HepG2 (cell line): ENCODE data around the gene CATSPERD. TPM values are rescaled to one million over a fixed set of nuclear protein-coding genes. Genes with fewer than 3 reads are reported as not detected.

ENCODE experiments used
- BRCA1 ChIP-seq: sonication (generic); formaldehyde crosslinking; IDR thresholded peaks from 2 replicates; pipeline ENCODE4 v1.4.0; 2020; ENCODE audit warnings: missing genetic modification reagents
- ELF3 ChIP-seq: IDR thresholded peaks from 2 replicates; pipeline ENCODE4 v1.6.1; 2016; ENCODE audit warnings: missing genetic modification reagents, missing compliant biosample characterization
- GATAD1 ChIP-seq: IDR thresholded peaks from 2 replicates; pipeline ENCODE4 v1.6.1; 2016; ENCODE audit warnings: missing genetic modification reagents, missing compliant biosample characterization
- GRHL1 ChIP-seq: sonication (generic); formaldehyde crosslinking; conservative IDR thresholded peaks from 2 replicates; pipeline ENCODE4 v1.8.0; 2022; ENCODE audit warnings: missing genetic modification reagents
- HOMEZ ChIP-seq: IDR thresholded peaks from 2 replicates; pipeline ENCODE4 v1.6.1; 2016; ENCODE audit warnings: low read depth
- IRF9 ChIP-seq: sonication (generic); formaldehyde crosslinking; IDR thresholded peaks from 2 replicates; pipeline ENCODE4 v1.8.0; 2022; ENCODE audit warnings: missing genetic modification reagents, mild to moderate bottlenecking, borderline replicate concordance
- MLXIP ChIP-seq: sonication (generic); formaldehyde crosslinking; IDR thresholded peaks from 2 replicates; pipeline ENCODE4 v1.9.0; 2021; ENCODE audit warnings: missing genetic modification reagents, borderline replicate concordance
- NFKBIZ ChIP-seq: IDR thresholded peaks from 2 replicates; pipeline ENCODE4 v1.6.1; 2018; ENCODE audit warnings: missing genetic modification reagents, missing compliant biosample characterization
- SIN3A ChIP-seq: IDR thresholded peaks from 2 replicates; pipeline ENCODE4 v1.6.1; 2011; ENCODE audit warnings: low read depth, mild to moderate bottlenecking, control low read depth, low read length, borderline replicate concordance
- ZFP91 ChIP-seq: sonication (generic); formaldehyde crosslinking; IDR thresholded peaks from 2 replicates; pipeline ENCODE4 v1.9.0; 2022; ENCODE audit warnings: missing genetic modification reagents, mild to moderate bottlenecking, borderline replicate concordance
- ZGPAT ChIP-seq: IDR thresholded peaks from 2 replicates; pipeline ENCODE4 v1.6.1; 2016; ENCODE audit warnings: mild to moderate bottlenecking
- ZMYM3 ChIP-seq: sonication (generic); formaldehyde crosslinking; IDR thresholded peaks from 2 replicates; pipeline ENCODE4 v1.5.1; 2020; ENCODE audit warnings: mild to moderate bottlenecking, missing genetic modification reagents
- ZNF367 ChIP-seq: sonication (generic); formaldehyde crosslinking; IDR thresholded peaks from 2 replicates; pipeline ENCODE4 v1.4.0; 2020; ENCODE audit warnings: missing genetic modification reagents, borderline replicate concordance
- ZNF484 ChIP-seq: sonication (generic); formaldehyde crosslinking; IDR thresholded peaks from 2 replicates; pipeline ENCODE4 v1.5.1; 2020; ENCODE audit warnings: mild to moderate bottlenecking, low read depth, missing genetic modification reagents, borderline replicate concordance
- ZNF775 ChIP-seq: sonication (generic); formaldehyde crosslinking; IDR thresholded peaks from 2 replicates; pipeline ENCODE4 v1.4.0; 2020; ENCODE audit warnings: missing genetic modification reagents, mild to moderate bottlenecking, moderate library complexity, borderline replicate concordance
- ZSCAN9 ChIP-seq: IDR thresholded peaks from 2 replicates; pipeline ENCODE4 v1.6.1; 2016; ENCODE audit warnings: borderline replicate concordance
- polyA plus RNA-seq, 8 experiments: library from polyadenylated mRNA; depleted of rRNA in 3 of 8; stranded (reverse) in 7 of 8; unstranded in 1 of 8; fragments of >200 nt; fragmentation: Illumina TruSeq in 4 of 8; extraction: Trizol in 4 of 8; gene quantifications; 2 replicates each; pipeline versions ENCODE4 v1.2.1 to v1.2.3, GENCODE V29; 2011 to 2016; ENCODE audit warnings: low read depth in 4 of 8, missing spikeins in 1 of 8, mixed read lengths in 1 of 8; ENCODE audit not compliant: insufficient read depth in 1 of 8
- total RNA-seq, 5 experiments: library from RNA; depleted of rRNA; stranded (reverse); fragments of >200 nt; fragmentation: Illumina TruSeq; extraction: Trizol; gene quantifications; 2 replicates each; pipeline ENCODE4 v1.2.3, GENCODE V29; 2016; ENCODE audit warnings: low read depth in 1 of 5

Gene CATSPERD
- total and polyA plus RNA-seq, 2 of the 13 experiments (the other 11 are each of a cell fraction or from before 2014, with no cell fraction given), result 0.04 TPM; not detected in 1

GRCh38 chr19:5719961-5720790, at the start of gene CATSPERD, which contains the start of gene LONP1 (continued):
- peak; percentile 64; the same call in 1 of the 2 replicates for TF ChIP-seq MLXIP (CRISPR knock-in tag)
- TF ChIP-seq ZGPAT (CRISPR knock-in tag), result peak; percentile 89
- peak; percentile 93 for TF ChIP-seq ZFP91 (CRISPR knock-in tag)
- TF ChIP-seq ZSCAN9, result peak; percentile 95
- peak; percentile 39 for TF ChIP-seq NFKBIZ (CRISPR knock-in tag)
- peak; percentile 22; the same call in 1 of the 2 replicates for TF ChIP-seq IRF9 (CRISPR knock-in tag)
- TF ChIP-seq GRHL1 (CRISPR knock-in tag), result 0 out of 2 replicates have a peak, but pooled peaks have one; percentile 22
- no peak for TF ChIP-seq ZNF484 (CRISPR knock-in tag)
- peak; percentile 58; the same call in 1 of the 2 replicates for TF ChIP-seq ELF3 (CRISPR knock-in tag)
- peak; percentile 79; the same call in 1 of the 2 replicates for TF ChIP-seq SIN3A
- peak; percentile 41; the same call in 1 of the 2 replicates for TF ChIP-seq ZNF367 (CRISPR knock-in tag)
- peak; percentile 93 for TF ChIP-seq BRCA1
- peak; percentile 70; the same call in 1 of the 2 replicates for TF ChIP-seq HOMEZ
- peak; percentile 39; the same call in 1 of the 2 replicates for TF ChIP-seq ZMYM3 (CRISPR knock-in tag)
- peak; percentile 99 for TF ChIP-seq GATAD1 (CRISPR knock-in tag)
- TF ChIP-seq ZNF775 (CRISPR knock-in tag), result no peak
